T-cell (primary cell): ENCODE results near the gene FGD1. TPM values are rescaled to one million over a fixed set of nuclear protein-coding genes. Genes with fewer than 3 reads are reported as not detected.

Source experiments
- ATAC-seq, 4 experiments: fragments of 200-7000 bp in 3 of 4; fragments of 150-1000 bp in 1 of 4; cut with Tn5 transposase; replicated peaks in 1 of 4; 1 replicate in 3 of 4; 2 replicates in 1 of 4; pipeline ENCODE4 v1.10.0; 2021; ENCODE audit warnings: moderate library complexity in 3 of 4, mild to moderate bottlenecking in 2 of 4, moderate number of reproducible peaks in 1 of 4
- CTCF ChIA-PET, 2 donors: fragments of 300-600 bp; sonication (Branson Sonifier 250); formaldehyde crosslinking; loops; one replicate each; lab custom pipeline; 2022; ENCODE audit warnings: antibody characterized with exemption in 2 of 2; lab: Charles Lee
- POLR2A ChIA-PET, 2 donors: fragments of 300-600 bp; sonication (Branson Sonifier 250); formaldehyde crosslinking; loops; one replicate each; lab custom pipeline; 2022; ENCODE audit warnings: antibody characterized with exemption in 2 of 2; lab: Charles Lee
- DNase-seq, 35 experiments: peaks; one replicate each; pipeline versions ENCODE4 v3.0.0 to v3.0.0-alpha.2; 2013 to 2023
- H3K27ac ChIP-seq: one replicate; pipeline ENCODE4 v1.5.1; 2013; ENCODE audit warnings: low read length
- H3K27me3 ChIP-seq, 2 experiments: replicated peaks in 1 of 2; 1 replicate in 1 of 2; 2 replicates in 1 of 2; pipeline versions ENCODE4 v1.6.1 to v1.7.0; 2013; ENCODE audit warnings: low read length in 1 of 2, mixed read lengths in 1 of 2; ENCODE audit not compliant: control insufficient read depth in 2 of 2, insufficient read depth in 2 of 2; ENCODE audit errors: extremely low read depth in 1 of 2
- H3K36me3 ChIP-seq, 2 donors: 1 replicate in 1 of 2; 2 replicates in 1 of 2; pipeline versions ENCODE4 v1.6.1 to v1.7.0; 2013; ENCODE audit warnings: low read length in 1 of 2; ENCODE audit not compliant: control insufficient read depth in 2 of 2, insufficient read depth in 1 of 2; ENCODE audit errors: extremely low read depth in 1 of 2
- H3K4me1 ChIP-seq, 2 experiments: 1 replicate in 1 of 2; 2 replicates in 1 of 2; pipeline versions ENCODE4 v1.6.1 to v1.7.0; 2013; ENCODE audit warnings: low read length in 2 of 2, mixed read lengths in 1 of 2; ENCODE audit not compliant: insufficient read depth in 2 of 2, control insufficient read depth in 1 of 2; ENCODE audit errors: extremely low read depth in 1 of 2
- H3K4me3 ChIP-seq, 2 donors: 1 replicate in 1 of 2; 2 replicates in 1 of 2; pipeline versions ENCODE4 v1.5.1 to v1.7.0; 2013; ENCODE audit warnings: mild to moderate bottlenecking in 2 of 2, low read length in 1 of 2, moderate library complexity in 1 of 2; ENCODE audit not compliant: control insufficient read depth in 1 of 2; ENCODE audit errors: extremely low read depth in 1 of 2
- H3K9me3 ChIP-seq: 2 replicates; pipeline ENCODE4 v1.7.0; 2013
- H3K27ac Mint-ChIP-seq, 2 donors: one replicate each; pipeline ENCODE4 v1.8.0; 2020 to 2021; ENCODE audit warnings: mild to moderate bottlenecking in 2 of 2, mixed read lengths in 2 of 2
- H3K27me3 Mint-ChIP-seq, 2 donors: one replicate each; pipeline ENCODE4 v1.8.0; 2021 to 2022; ENCODE audit warnings: mixed read lengths in 2 of 2
- H3K36me3 Mint-ChIP-seq: one replicate; pipeline ENCODE4 v1.8.0; 2021; ENCODE audit warnings: mixed read lengths
- H3K4me1 Mint-ChIP-seq, 3 donors: one replicate each; pipeline ENCODE4 v1.8.0; 2020 to 2022; ENCODE audit warnings: mixed read lengths in 3 of 3, mild to moderate bottlenecking in 1 of 3
- H3K4me3 Mint-ChIP-seq, 3 donors: one replicate each; pipeline ENCODE4 v1.8.0; 2020 to 2022; ENCODE audit warnings: mild to moderate bottlenecking in 3 of 3, mixed read lengths in 3 of 3, moderate library complexity in 3 of 3
- H3K9me3 Mint-ChIP-seq, 3 donors: one replicate each; pipeline ENCODE4 v1.8.0; 2020 to 2022; ENCODE audit warnings: mixed read lengths in 3 of 3
- WGBS: methylation state at CpG from one replicate; pipeline ENCODE4 v1.1.5; 2013; ENCODE audit warnings: missing lambda C conversion rate; ENCODE audit not compliant: insufficient coverage; 5-methylcytosine and 5-hydroxymethylcytosine counted together
- total RNA-seq, 35 experiments: library from RNA in 6 of 35; stranded (reverse) in 6 of 35; fragments of 120-200 nt in 1 of 35; gene quantifications; one replicate each; pipeline versions ENCODE4 v1.2.1 to v1.2.4 and lab custom pipeline; 2013 to 2026

Gene FGD1
- total RNA-seq, 5 donors from 2014 or later (not counting 1 experiment from before 2014, with no cell fraction given), result 0.08 to 0.13 (median 0.09) TPM; not detected in 1

- ATAC-seq (no peak), DNase-seq (no peak)
- POLR2A ChIA-PET, result no interaction called here
- H3K27me3 ChIP-seq, result no peaks in the 10 kb centered on the region
- H3K27ac Mint-ChIP-seq, result no peak overlapping the region
- 95% methylated on average over 12 of the region's 17 CpGs for WGBS
- peaks cover 17 to 27% (median 23%) of the 10 kb centered on the region in 3 donors for H3K4me1 Mint-ChIP-seq
- H3K27me3 Mint-ChIP-seq, result no peaks in the 10 kb centered on the region
- peaks cover 10% of the 10 kb centered on the region for H3K36me3 Mint-ChIP-seq
- H3K4me3 ChIP-seq, result no peak overlapping the region
- no peak overlapping the region for H3K27ac ChIP-seq
- H3K36me3 ChIP-seq, result peaks cover 0 to 9% of the 10 kb centered on the region in 2 donors
- H3K4me1 ChIP-seq, result peaks cover 5 to 12% of the 10 kb centered on the region in 2 experiments
- no peaks in the 10 kb centered on the region for H3K9me3 Mint-ChIP-seq
- H3K9me3 ChIP-seq, result no peaks in the 10 kb centered on the region
- CTCF ChIA-PET, result no interaction called here
- no peak overlapping the region for H3K4me3 Mint-ChIP-seq
Observed at GRCh38 chrX:54446084-54446483, 50.0 kb downstream of the FGD1 start.

DNA sequence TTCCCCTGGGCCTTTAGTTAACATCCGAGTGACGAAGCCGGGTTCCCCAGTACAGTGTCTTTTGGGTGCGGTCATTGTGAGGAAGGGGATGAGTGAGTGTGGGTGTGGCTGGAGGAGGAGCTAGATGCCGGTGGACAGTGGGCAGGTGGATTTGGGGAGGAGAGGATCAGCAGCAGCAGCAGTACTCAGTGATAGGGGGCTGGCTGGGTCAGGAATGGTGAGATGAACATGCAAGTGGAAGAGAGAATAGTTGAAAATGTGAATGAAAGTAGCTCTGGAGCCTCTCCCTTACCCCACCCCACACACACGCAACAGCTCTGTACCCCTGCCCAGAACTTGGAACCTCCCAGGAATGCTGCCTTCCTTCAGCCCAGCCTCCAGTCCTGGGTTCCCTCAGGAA, 51.3 kb downstream of the FGD1 start:
- ATAC-seq (no peak), DNase-seq (no peak)
- Mint-ChIP-seq H3K9me3 (no peaks in the 10 kb centered on the region), H3K36me3 (peaks cover 10% of the 10 kb centered on the region), H3K4me3 (no peak overlapping the region), H3K27ac (no peak overlapping the region), H3K27me3 (no peaks in the 10 kb centered on the region), H3K4me1 (peaks cover 22 to 36% (median 23%) of the 10 kb centered on the region in 3 donors)
- Histone ChIP-seq H3K27ac (no peak overlapping the region), H3K27me3 (no peaks in the 10 kb centered on the region), H3K4me3 (no peak overlapping the region), H3K4me1 (peaks cover 7 to 13% of the 10 kb centered on the region in 2 experiments), H3K9me3 (no peaks in the 10 kb centered on the region), H3K36me3 (peaks cover 0 to 9% of the 10 kb centered on the region in 2 donors)
- WGBS, result 93% methylated on average over 4 of the region's 6 CpGs
- POLR2A ChIA-PET, result no interaction called here
- CTCF ChIA-PET, result no interaction called here

GRCh38 chrX:54442790-54443189, 53.2 kb downstream of the FGD1 start:
- ChIA-PET POLR2A (interaction anchor here in 1 of 2 donors (0.6 kb wide), 1 partner anchor 21 kb away, joined by 7 read pairs; no protein-coding TSS in a partner anchor), CTCF (no interaction called here)
- ATAC-seq, result no peak
- Mint-ChIP-seq H3K27ac (no peak overlapping the region), H3K9me3 (no peaks in the 10 kb centered on the region), H3K4me1 (peaks cover 23 to 37% (median 23%) of the 10 kb centered on the region in 3 donors), H3K27me3 (peaks cover 0 to 5% of the 10 kb centered on the region in 2 donors), H3K36me3 (peaks cover 10% of the 10 kb centered on the region), H3K4me3 (no peak overlapping the region)
- no peak for DNase-seq
- Histone ChIP-seq H3K4me1 (peaks cover 7 to 15% of the 10 kb centered on the region in 2 experiments), H3K27ac (no peak overlapping the region), H3K4me3 (no peak overlapping the region), H3K27me3 (no peaks in the 10 kb centered on the region), H3K36me3 (peaks cover 0 to 9% of the 10 kb centered on the region in 2 donors), H3K9me3 (no peaks in the 10 kb centered on the region)

GRCh38 chrX:54439960-54440871, 55.8 kb downstream of the FGD1 start, which contains the start of gene TSR2:
Gene TSR2, plus strand, starts transcription at chrX:54440404. Its CDS starts 18 bp downstream, at chrX:54440422.
- H3K27ac Mint-ChIP-seq, result peak within 1 kb of the TSS; percentile 82 to 84
- CTCF ChIA-PET, result no interaction called here

GRCh38 chrX:54435121-54435520, 60.9 kb downstream of the FGD1 start:
- Mint-ChIP-seq H3K4me1 (peaks cover 0 to 5% (median 4%) of the 10 kb centered on the region in 3 donors), H3K27me3 (peaks cover 0 to 5% of the 10 kb centered on the region in 2 donors), H3K27ac (no peak overlapping the region), H3K4me3 (no peak overlapping the region), H3K36me3 (no peaks in the 10 kb centered on the region), H3K9me3 (no peaks in the 10 kb centered on the region)
- no peaks in the 10 kb centered on the region for H3K9me3 ChIP-seq
- H3K27me3 ChIP-seq, result no peaks in the 10 kb centered on the region
- no peak overlapping the region for H3K27ac ChIP-seq
- peaks cover 0 to 2% of the 10 kb centered on the region in 2 experiments for H3K4me1 ChIP-seq
- 17% methylated on average over 1 of the region's 2 CpGs for WGBS
- H3K36me3 ChIP-seq, result no peaks in the 10 kb centered on the region
- ATAC-seq, result no peak
- DNase-seq, result no peak
- ChIA-PET CTCF (no interaction called here), POLR2A (no interaction called here)
- H3K4me3 ChIP-seq, result no peak overlapping the region

More at GRCh38 chrX:54439960-54440871, 55.8 kb downstream of the FGD1 start, which contains the start of gene TSR2:
- peak within 1 kb of the TSS; percentile 90 to 97 (median 93) for H3K4me3 Mint-ChIP-seq
- POLR2A ChIA-PET, result interaction anchor here in 1 of 2 donors (0.6 kb wide), 1 partner anchor 81 kb away, joined by 3 read pairs; no protein-coding TSS in a partner anchor
- peaks cover 7 to 15% of the 10 kb centered on the region in 2 experiments for H3K4me1 ChIP-seq
- H3K27me3 Mint-ChIP-seq, result peaks cover 0 to 5% of the 10 kb centered on the region in 2 donors
- H3K27me3 ChIP-seq, result no peaks in the 10 kb centered on the region
- H3K4me1 Mint-ChIP-seq, result peaks cover 23 to 37% (median 23%) of the 10 kb centered on the region in 3 donors
- DNase-seq, result peak; percentile 43 to 85 (median 72)
- H3K27ac ChIP-seq, result peak within 1 kb of the TSS; percentile 56
- peak; percentile 97 to 99 (median 98) for ATAC-seq
- no peaks in the 10 kb centered on the region for H3K9me3 ChIP-seq
- peak within 1 kb of the TSS; percentile 84 to 93 for H3K4me3 ChIP-seq
- 0% methylated on average over 13 of the region's 40 CpGs for WGBS
- H3K9me3 Mint-ChIP-seq, result no peaks in the 10 kb centered on the region
- H3K36me3 ChIP-seq, result peaks cover 0 to 9% of the 10 kb centered on the region in 2 donors
- peaks cover 10% of the 10 kb centered on the region for H3K36me3 Mint-ChIP-seq

GRCh38 chrX:54430519-54430918, 65.5 kb downstream of the FGD1 start:
- peaks cover 0 to 4% of the 10 kb centered on the region in 2 donors for H3K27me3 Mint-ChIP-seq

More at GRCh38 chrX:54430519-54430918, 65.5 kb downstream of the FGD1 start:
- Histone ChIP-seq H3K27ac (no peak overlapping the region), H3K4me3 (no peak overlapping the region), H3K36me3 (no peaks in the 10 kb centered on the region), H3K27me3 (no peaks in the 10 kb centered on the region), H3K4me1 (no peaks in the 10 kb centered on the region), H3K9me3 (no peaks in the 10 kb centered on the region)
- no peaks in the 10 kb centered on the region for H3K9me3 Mint-ChIP-seq
- H3K27ac Mint-ChIP-seq, result no peak overlapping the region
- no peaks in the 10 kb centered on the region for H3K4me1 Mint-ChIP-seq
- ChIA-PET POLR2A (no interaction called here), CTCF (no interaction called here)
- ATAC-seq, result no peak
- no peak overlapping the region for H3K4me3 Mint-ChIP-seq
- no peak for DNase-seq
- H3K36me3 Mint-ChIP-seq, result no peaks in the 10 kb centered on the region
